ENCODE measurements around the gene CFAP20DC. TPM values are rescaled to one million over a fixed set of nuclear protein-coding genes. Genes with fewer than 3 reads are reported as not detected.

The CFAP20DC gene
- total and polyA plus RNA-seq, 8 donors, result 0.23 to 1.2 (median 0.39) TPM

DNA sequence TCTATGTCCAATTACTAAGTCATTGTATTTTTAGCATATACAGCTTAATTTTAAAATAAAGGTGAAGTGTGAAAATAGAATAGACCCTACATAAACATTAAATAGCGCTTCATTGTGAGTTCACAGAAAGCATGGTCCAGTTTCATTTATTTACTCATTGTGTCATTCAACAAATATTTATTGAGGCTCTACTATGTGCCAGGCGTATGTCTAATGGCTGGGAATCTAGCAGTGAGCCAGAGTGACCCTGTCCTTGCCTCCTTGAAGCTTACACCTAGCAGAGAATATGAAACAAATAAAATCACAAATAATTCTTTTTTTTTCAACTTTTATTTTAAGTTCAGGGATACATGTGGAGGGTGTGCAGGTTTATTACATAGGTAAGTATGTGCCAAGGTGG is 161.7 kb downstream of the CFAP20DC start:
- Histone ChIP-seq H3K4me3 (no peak overlapping the region), H3K27me3 (no peaks in the 10 kb centered on the region), H3K4me1 (no peaks in the 10 kb centered on the region), H3K27ac (no peak overlapping the region), H3K9me3 (no peaks in the 10 kb centered on the region), H3K36me3 (no peaks in the 10 kb centered on the region)
- ATAC-seq (no peak), FAIRE-seq (no peak), DNase-seq (no peak)
- no peak for TF ChIP-seq CTCF (IDR thresholded peaks at IDR 0.05)
- WGBS, 2 donors, result 42 to 44% methylated on average over 2 of the region's 2 CpGs
- intact Hi-C loops (cut with DNase I), result no loop called here

DNA sequence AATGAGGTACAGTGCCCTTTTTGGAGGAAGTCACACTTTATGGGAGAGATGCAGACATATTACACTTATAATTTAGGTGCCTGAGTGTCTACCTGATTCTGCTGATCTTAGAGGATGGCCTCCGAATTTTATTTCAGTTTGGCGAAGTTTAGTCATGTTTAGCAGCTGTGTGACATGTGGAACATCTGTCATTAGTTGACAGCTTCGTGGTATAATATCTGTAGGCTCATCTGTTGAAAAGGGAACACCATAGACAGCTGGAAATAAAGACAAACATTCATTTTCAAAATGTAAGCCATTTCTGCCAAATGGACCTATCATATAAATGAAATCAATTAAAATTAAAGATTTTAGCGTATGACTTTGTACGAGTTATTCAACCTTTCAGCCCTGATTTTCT is 165.4 kb downstream of the CFAP20DC start:
- Histone ChIP-seq H3K9me3 (no peaks in the 10 kb centered on the region), H3K27me3 (no peaks in the 10 kb centered on the region), H3K4me1 (no peaks in the 10 kb centered on the region), H3K27ac (no peak overlapping the region), H3K4me3 (no peak overlapping the region), H3K36me3 (no peaks in the 10 kb centered on the region)
- WGBS, 2 donors, result 83 to 90% methylated on average over 5 of the region's 5 CpGs
- TF ChIP-seq CTCF (IDR thresholded peaks at IDR 0.05), result no peak
- intact Hi-C loops (cut with DNase I), result no loop called here
- FAIRE-seq, result no peak
- DNase-seq, result no peak
- ATAC-seq, result no peak

DNA sequence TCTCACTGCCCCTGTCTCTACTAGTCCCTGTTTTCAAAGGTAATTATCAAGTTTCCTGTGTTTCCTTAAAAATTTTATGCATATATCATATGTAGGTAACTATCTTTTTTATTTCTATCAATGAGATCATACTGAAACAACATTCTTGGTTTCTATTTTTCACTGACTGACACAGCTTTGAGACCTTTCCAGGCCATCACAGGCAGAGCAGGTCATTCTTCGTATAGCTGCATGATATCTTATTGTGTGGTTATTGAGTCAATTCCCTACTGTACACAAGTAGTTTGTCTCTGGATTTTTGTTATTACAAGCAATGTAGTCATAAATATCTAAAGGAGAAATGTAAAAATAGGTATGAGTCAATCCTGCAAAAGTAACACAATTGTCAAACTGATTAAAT is 169.6 kb downstream of the CFAP20DC start:
- H3K27ac ChIP-seq, result no peak overlapping the region
- ATAC-seq (no peak), FAIRE-seq (no peak), DNase-seq (no peak)
- H3K4me1 ChIP-seq, result no peaks in the 10 kb centered on the region
- no peaks in the 10 kb centered on the region for H3K36me3 ChIP-seq
- intact Hi-C loops (cut with DNase I), result no loop called here
- no peaks in the 10 kb centered on the region for H3K27me3 ChIP-seq
- no peaks in the 10 kb centered on the region for H3K9me3 ChIP-seq
- TF ChIP-seq CTCF (IDR thresholded peaks at IDR 0.05), result no peak
- H3K4me3 ChIP-seq, result no peak overlapping the region
- 76 to 86% methylated on average over 1 of the region's 1 CpG for WGBS, 2 donors

DNA sequence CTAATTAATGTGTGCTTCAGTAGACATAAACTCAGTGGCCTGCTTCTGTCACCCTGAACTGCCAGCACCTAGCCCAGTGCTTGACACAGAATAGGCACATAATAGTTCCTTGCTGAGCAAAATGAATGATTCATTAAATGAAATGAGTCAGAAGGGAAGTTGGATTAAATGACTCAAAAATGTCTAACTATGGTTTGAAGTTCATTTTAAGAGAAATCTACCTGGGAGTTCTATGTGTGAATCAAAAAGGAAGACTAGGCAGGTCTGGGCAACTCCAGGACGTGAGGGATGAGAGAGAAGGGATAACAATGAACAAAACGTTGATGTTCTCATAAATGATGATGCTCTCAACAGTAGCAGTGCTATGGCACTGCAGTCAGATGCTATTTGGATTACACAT is 175.0 kb downstream of the CFAP20DC start:
- no peak overlapping the region for H3K4me3 ChIP-seq
- FAIRE-seq (no peak), DNase-seq (no peak), ATAC-seq (no peak)
- H3K36me3 ChIP-seq, result no peaks in the 10 kb centered on the region
- intact Hi-C loops (cut with DNase I), result no loop called here
- no peaks in the 10 kb centered on the region for H3K9me3 ChIP-seq
- WGBS, 2 donors, result 64 to 68% methylated on average over 2 of the region's 2 CpGs
- no peaks in the 10 kb centered on the region for H3K27me3 ChIP-seq
- no peak overlapping the region for H3K27ac ChIP-seq
- no peaks in the 10 kb centered on the region for H3K4me1 ChIP-seq
- no peak for TF ChIP-seq CTCF (IDR thresholded peaks at IDR 0.05)

DNA sequence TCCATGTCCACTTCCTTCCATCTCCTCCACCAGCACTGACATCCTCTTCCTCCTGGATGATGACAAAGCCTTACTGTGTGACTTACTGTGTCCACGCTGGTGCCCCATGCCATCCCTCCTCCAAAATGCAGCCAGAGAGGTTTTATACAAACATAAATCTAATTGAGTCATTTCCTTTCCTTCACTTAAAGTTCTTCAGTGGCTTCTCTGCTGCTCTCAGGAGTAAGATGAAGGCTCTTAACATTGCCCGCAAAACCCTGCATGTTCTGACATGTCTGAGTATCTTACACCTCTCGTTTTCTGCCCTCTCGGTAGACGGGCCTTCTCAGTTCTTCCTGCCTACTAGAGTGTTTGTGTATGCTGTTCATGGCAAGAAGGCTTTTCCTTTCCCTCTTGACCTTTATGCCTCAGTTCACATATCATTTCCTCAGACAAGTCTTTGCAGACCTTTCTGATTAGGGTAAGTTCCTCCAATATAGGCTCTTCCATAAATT is 175.5 kb downstream of the CFAP20DC start:
- intact Hi-C loops (cut with DNase I), result no loop called here
- no peaks in the 10 kb centered on the region for H3K27me3 ChIP-seq
- H3K27ac ChIP-seq, result no peak overlapping the region
- TF ChIP-seq CTCF (IDR thresholded peaks at IDR 0.05), result no peak
- no peaks in the 10 kb centered on the region for H3K36me3 ChIP-seq
- H3K4me3 ChIP-seq, result no peak overlapping the region
- no peaks in the 10 kb centered on the region for H3K4me1 ChIP-seq
- no peak for DNase-seq
- 84 to 85% methylated on average over 5 of the region's 5 CpGs for WGBS, 2 donors
- H3K9me3 ChIP-seq, result no peaks in the 10 kb centered on the region
- no peak for ATAC-seq
- no peak for FAIRE-seq
